ENCODE data around the gene SIPA1. TPM values are rescaled to one million over a fixed set of nuclear protein-coding genes. Genes with fewer than 3 reads are reported as not detected.

Gene SIPA1
- total and polyA plus RNA-seq, 2 of the 13 experiments (the other 11 are each of a cell fraction or from before 2014, with no cell fraction given) = 5.8 to 7.7 TPM

DNA sequence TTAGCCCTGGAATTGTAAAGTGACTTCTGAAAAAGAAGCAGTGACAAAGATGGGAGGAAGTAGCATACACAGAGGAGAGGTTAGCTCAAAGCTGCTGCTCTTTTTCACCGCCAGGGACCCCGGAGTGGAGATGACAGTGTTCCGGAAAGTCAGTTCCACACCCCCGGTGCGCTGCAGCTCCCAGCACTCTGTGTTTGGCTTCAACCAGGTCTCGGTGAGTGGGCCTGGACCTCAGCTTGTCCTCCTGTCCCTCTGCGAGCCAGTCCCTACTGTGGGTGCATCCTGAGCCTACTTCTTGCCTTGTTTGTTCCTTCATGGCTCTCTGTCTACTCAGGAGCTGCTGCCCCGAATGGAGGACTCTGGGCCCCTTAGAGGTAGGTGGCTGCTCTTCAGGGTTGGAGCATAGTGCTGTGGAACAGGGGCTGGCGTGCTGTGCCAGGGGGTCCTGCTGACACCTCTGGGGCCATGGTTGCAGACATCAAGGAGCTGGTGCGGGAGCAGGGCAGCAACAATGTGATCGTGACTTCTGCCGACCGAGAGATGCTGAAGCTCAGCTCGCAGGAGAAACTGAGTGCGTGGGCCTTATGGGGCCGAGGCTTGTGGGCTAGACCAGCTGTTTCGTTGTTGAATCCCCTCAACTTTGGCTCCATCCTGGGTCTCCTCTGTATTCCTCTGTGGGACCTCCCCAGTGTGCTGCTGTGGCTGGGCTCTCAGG is 20.6 kb upstream of the SIPA1 start:
- CTCF ChIA-PET (ENCODE audit: low intra/inter-chr PET ratio, low total read pairs) = no interaction called here
- peak overlapping the region; percentile 92 for H3K27ac ChIP-seq (ENCODE audit: extremely low read length, insufficient read depth, low read length)

More for the DNA sequence above, 20.6 kb upstream of the SIPA1 start:
- DNase-seq (ENCODE audit: low spot score) = no peak
- POLR2A ChIA-PET = interaction anchor here (0.6 to 2.7 kb wide), 27 partner anchors 9 to 452 kb away, joined by 3 to 45 read pairs (median 4); partner anchors contain the start of genes KAT5, MUS81, SIPA1 and TIGD3
- no peak for FAIRE-seq
- WGBS (ENCODE audit: low lambda C conversion rate) = 91% methylated on average over 15 of the region's 17 CpGs
- peak overlapping the region; percentile 88 for H3K9ac ChIP-seq (ENCODE audit: insufficient read depth, low read depth, low read length)
- ATAC-seq = no peak
- intact Hi-C loops (cut with micrococcal nuclease; ENCODE audit: unreplicated experiment) (no loop called here), in situ Hi-C loops (cut with HindIII; ENCODE audit: extremely low pct_ligation_motif_present, low pct_unique_long_range_greater_than_20kb) (no loop called here)
- H3K4me3 ChIP-seq (replicated peaks in 1 of 3; ENCODE audit: insufficient read depth in 1 of 3, low read depth in 2 of 3, low read length in 3 of 3) = peak overlapping the region; percentile 86 to 90 (median 87)
- no peaks in the 10 kb centered on the region; a peak in 1 of 5 replicates for H3K27me3 ChIP-seq (ENCODE audit: control insufficient read depth in 1 of 2, insufficient read depth in 2 of 2, low read length in 2 of 2)
- peak overlapping the region; percentile 77 for H3K4me2 ChIP-seq (ENCODE audit: low read depth, low read length)
- H3K4me1 ChIP-seq (ENCODE audit: insufficient read depth, low read length) = peaks cover 27% of the 10 kb centered on the region
- H3K9me3 ChIP-seq (ENCODE audit: low read length) = no peaks in the 10 kb centered on the region
- no peak overlapping the region for H2AFZ ChIP-seq (ENCODE audit: low read length)
- TSS peak; percentile 50 for BruUV-seq (replicated peaks)
- peaks cover 15 to 42% of the 10 kb centered on the region in 2 experiments; a peak in 4 of 5 replicates for H3K36me3 ChIP-seq (replicated peaks in 1 of 2; ENCODE audit: control insufficient read depth in 1 of 2, insufficient read depth in 2 of 2, low read length in 2 of 2)
- peaks cover 14% of the 10 kb centered on the region; the same call in 1 of the 2 replicates for H4K20me1 ChIP-seq (ENCODE audit: insufficient read depth, low read length)
- H3K79me2 ChIP-seq (ENCODE audit: insufficient read depth, low read length) = peaks cover 41% of the 10 kb centered on the region
- TF ChIP-seq ZNF232 (CRISPR knock-in tag; IDR thresholded peaks at IDR 0.05; ENCODE audit: borderline replicate concordance) = no peak
- TF ChIP-seq, protein P1, sequence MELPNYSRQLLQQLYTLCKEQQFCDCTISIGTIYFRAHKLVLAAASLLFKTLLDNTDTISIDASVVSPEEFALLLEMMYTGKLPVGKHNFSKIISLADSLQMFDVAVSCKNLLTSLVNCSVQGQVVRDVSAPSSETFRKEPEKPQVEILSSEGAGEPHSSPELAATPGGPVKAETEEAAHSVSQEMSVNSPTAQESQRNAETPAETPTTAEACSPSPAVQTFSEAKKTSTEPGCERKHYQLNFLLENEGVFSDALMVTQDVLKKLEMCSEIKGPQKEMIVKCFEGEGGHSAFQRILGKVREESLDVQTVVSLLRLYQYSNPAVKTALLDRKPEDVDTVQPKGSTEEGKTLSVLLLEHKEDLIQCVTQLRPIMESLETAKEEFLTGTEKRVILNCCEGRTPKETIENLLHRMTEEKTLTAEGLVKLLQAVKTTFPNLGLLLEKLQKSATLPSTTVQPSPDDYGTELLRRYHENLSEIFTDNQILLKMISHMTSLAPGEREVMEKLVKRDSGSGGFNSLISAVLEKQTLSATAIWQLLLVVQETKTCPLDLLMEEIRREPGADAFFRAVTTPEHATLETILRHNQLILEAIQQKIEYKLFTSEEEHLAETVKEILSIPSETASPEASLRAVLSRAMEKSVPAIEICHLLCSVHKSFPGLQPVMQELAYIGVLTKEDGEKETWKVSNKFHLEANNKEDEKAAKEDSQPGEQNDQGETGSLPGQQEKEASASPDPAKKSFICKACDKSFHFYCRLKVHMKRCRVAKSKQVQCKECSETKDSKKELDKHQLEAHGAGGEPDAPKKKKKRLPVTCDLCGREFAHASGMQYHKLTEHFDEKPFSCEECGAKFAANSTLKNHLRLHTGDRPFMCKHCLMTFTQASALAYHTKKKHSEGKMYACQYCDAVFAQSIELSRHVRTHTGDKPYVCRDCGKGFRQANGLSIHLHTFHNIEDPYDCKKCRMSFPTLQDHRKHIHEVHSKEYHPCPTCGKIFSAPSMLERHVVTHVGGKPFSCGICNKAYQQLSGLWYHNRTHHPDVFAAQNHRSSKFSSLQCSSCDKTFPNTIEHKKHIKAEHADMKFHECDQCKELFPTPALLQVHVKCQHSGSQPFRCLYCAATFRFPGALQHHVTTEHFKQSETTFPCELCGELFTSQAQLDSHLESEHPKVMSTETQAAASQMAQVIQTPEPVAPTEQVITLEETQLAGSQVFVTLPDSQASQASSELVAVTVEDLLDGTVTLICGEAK (IDR thresholded peaks at IDR 0.05) = no peak
- TF ChIP-seq, protein P1 (CRISPR knock-in tag; IDR thresholded peaks at IDR 0.05) = 0 out of 2 replicates have a peak, but pooled peaks have one; percentile 8
- TF ChIP-seq ZNF17 (CRISPR knock-in tag; IDR thresholded peaks at IDR 0.05) = no peak
- no peak for TF ChIP-seq EEA1 (CRISPR knock-in tag; IDR thresholded peaks at IDR 0.05; ENCODE audit: borderline replicate concordance)
- no peak for TF ChIP-seq HNF4A (CRISPR knock-in tag; IDR thresholded peaks at IDR 0.05)
- no peak for TF ChIP-seq DMAP1 (CRISPR knock-in tag; IDR thresholded peaks at IDR 0.05)
